NCI-H2196 treated with DMSO at 0.1 percent for 48 hours (cell line): ENCODE data around the gene SMC1B.
"Not testable (repeated sequence)": the region's sequence is repeated elsewhere in the genome, so short reads cannot be mapped to it uniquely, and the experiment has no call there.

Experiments
- DNase-seq: peaks from one replicate; lab custom pipeline; 2025; ENCODE audit not compliant: unreplicated experiment; lab: John Stamatoyannopoulos, UW

The SMC1B gene

DNA sequence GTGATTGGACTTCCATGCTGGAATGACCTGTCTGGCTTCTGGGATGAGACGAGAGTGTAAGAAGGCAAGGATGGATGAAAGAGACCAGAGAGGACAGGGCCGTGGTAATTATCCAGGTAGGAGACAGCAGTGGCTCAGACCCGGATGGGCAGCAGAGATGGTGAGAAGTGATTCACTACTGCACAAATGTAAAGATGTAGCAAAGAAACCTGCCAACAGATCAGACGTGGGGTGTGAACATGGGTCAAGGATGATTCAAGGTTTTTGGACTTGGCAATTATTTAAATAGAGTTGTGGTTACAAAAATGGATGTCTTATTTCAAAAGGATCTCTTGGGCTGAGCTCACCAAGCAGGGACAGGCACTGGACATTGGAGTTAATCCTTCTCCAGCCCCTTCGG, 32.8 kb upstream of the SMC1B start:
- DNase-seq: no peak

DNA sequence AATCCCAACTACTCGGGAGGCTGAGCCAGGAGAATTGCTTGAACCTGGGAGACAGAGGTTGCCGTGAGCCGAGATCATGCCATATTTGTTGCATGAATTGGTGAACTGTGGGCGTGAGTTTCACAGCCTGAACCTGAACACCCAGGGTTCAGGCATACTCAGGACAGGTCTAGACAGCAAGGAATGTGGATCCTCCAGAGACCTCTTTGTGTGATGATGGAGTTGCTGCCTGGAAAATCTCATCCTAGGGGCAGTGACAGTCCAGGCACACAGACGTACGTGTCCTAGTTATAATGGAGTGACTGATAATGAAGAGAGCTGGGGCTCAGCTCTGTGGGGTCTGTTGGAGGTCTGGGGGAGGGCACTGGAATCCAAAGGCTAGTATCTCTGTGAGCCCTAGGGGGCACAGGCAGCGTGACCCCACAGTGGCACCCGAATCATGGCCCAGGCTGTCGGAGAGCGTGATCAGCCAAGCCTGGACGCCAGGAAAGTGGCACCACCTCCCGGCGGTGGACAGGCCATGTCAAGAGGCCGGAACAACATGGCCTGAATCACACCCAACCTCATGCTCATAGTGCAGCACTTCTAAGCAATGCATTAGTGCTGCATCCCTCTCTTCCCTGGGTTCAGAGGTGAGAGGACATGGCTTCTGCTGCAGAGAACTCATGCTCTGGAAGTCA, 31.8 kb upstream of the SMC1B start:
- DNase-seq: no peak

DNA sequence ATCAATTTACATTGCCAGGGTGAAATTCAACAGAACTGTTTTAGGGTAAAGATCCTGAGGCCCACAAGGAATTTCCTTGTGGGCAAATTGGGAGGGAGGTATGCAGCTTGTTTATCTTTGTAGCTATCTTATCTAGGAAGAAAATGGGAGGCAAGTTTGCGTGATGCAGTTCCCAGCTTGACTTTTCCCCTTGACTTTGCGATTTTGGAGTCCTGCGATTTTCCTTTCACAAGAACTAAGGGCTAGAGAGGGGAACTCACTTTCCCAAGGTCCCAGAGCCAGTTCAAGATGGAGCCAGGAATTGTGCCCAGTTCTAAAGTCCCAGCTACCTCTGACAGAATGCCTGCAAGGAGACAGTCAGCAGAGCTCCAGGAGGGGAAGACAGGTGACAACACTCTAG, 30.8 kb upstream of the SMC1B start:
- DNase-seq: no peak

DNA sequence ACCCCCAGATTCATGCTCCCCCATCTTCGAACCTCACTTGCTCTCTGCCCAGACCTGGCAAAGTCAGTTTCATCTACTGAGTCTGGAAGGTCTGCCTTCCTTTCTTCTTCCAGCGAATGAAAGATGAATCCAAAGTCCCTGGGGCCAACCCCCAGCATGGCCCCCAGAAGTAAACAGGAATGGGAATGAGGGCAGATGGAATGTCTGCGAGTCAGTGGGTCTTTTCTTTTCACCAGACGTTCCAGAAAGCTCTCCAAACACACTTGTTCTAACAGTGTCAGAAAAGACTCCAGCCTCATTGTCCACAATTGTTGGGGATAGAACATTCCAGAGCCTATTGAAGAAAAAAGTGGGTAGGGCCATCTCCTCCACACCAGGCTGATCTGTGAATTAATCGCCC, 28.7 kb upstream of the SMC1B start:
- no peak for DNase-seq

DNA sequence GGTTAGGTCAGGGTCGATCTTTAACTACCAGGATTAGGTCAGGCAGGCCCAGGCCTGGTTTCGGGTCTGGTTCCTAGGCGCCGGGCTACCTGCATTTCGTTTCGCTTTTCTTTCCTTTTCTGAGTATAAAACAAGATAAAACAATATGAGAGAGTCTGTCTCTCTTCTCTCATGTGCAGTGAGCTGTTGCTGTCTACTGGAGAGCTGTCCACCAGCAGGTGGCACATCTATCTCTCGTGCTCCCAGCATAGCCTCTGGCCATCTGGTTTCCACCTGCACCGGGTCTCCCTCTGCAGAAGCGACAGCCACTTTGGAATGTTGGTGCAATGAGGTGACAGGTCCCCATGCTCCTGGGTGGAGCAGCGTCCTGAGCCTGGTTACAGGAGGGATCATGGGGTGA, 27.7 kb upstream of the SMC1B start:
- peak; percentile 22 for DNase-seq

DNA sequence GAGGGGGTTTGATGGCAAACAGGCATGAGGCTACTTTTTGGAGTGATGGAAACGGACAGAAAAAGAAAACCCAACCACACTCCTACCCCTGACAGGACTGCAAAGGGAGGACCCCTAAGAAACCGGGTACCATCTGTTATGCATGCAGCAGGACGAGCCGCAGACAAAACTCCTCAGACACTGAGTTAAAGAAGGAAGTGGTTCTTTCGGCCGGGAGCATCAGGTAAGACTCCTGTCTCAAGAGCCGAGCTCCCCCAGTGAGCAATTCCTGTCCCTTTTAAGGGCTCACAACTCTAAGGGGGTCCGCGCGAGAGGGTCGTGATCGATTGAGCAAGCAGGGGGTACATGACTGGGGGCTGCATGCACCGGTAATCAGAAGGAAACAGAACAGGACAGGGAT, 27.3 kb upstream of the SMC1B start:
- DNase-seq: not testable (repeated sequence)

DNA sequence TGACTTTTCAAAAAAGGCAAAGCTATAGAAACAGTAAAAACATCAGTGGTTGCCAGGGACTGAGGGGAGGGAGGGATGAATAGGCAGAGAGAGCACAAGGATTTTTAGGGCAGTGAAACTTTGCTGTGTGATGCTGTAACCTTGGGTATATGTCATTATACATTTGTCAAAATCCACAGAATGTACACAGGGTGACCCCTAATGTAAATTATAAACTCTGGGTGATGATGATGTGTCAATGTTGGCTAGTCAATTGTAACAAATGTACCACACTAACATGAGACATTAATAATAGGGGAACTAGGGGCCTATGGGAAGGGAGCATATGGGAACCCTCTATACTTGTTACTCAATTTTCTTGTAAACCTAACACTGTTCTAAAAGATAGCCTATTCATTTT, 24.9 kb upstream of the SMC1B start:
- no peak for DNase-seq

DNA sequence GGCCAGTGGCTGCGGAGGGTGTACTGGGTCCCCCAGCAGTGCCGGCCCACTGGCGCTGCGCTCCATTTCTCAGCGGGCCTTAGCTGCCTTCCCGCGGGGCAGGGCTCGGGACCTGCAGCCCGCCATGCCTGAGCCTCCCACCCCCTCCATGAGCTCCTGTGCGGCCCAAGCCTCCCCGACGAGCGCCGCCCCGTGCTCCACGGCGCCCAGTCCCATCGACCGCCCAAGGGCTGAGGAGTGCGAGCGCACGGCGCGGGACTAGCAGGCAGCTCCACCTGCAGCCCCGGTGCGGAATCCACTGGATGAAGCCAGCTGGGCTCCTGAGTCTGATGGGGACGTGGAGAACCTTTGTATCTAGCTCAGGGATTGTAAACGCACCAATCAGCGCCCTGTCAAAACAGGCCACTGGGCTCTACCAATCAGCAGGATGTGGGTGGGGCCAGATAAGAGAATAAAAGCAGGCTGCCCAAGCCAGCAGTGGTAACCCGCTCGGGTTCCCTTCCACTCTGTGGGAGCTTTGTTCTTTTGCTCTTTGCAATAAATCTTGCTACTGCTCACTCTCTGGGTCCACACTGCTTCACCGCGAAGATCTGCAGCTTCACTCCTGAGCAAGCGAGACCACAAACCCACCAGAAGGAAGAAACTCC, 23.6 kb upstream of the SMC1B start:
- not testable (repeated sequence) for DNase-seq

DNA sequence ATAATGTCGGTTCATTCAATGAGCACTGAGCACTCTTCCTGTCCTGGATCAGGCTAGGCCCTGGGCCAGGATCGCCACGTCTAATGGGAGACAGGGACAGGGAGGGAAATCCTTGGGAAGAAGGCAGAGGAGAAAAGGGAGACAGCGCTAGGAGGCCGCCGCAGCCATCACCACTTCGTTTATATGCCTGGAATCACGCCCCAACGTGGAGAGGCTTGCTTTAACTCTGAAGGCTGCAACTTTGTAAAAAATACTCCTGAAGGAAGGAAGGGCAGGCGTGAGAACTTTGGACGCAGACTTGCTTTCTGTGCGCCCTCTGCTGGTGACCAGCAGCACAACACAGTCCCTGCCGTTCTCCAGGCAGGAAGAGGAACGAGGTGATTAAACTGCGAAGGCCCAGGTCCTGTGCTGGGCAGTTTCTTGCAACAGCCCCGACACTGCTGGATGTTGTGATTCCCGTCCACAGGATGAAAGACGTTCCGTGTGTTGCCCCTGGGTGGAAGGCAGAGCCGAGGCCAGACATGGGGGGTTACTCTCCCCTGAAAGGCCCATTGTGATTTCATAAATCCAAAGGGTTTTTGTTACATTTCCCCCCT, 22.2 kb upstream of the SMC1B start:
- DNase-seq: peak; percentile 75

DNA sequence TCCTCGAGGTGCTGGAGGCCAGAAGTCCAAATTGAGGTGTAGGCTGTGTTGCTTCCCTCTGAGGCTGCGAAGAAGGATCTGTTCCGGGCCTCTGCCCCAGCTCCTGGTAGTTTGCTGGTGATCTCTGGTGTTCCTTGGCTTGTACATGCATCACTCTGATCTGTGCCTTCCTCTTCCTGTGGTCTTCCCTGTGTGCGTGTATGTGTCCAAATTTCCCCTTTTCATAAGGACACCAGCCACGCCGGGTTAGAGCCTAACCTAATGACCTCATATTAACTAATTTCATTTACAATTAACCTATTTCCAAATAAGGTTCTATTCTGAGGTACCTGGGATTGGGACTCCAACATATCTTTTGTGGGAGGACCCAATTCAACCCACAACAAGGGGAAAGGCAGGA, 21.6 kb upstream of the SMC1B start:
- DNase-seq: no peak

DNA sequence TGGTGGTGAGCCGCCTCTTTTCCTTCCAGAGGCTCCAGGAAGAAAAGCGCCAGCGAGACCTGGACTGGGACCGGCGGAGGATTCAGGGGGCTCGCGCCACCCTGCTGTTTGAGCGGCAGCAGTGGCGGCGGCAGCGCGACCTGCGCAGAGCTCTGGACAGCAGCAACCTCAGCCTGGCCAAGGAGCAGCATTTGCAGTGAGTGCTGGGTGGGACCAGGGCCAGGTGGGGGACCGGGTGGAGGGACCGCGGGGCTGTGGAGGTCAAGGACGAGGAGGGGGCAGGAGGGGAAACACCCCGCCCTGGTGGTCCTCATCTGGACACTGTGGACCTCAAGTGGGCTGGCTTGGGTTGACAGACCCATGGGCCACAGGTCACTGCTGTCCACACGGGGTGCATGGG, 17.5 kb upstream of the SMC1B start:
- no peak for DNase-seq

DNA sequence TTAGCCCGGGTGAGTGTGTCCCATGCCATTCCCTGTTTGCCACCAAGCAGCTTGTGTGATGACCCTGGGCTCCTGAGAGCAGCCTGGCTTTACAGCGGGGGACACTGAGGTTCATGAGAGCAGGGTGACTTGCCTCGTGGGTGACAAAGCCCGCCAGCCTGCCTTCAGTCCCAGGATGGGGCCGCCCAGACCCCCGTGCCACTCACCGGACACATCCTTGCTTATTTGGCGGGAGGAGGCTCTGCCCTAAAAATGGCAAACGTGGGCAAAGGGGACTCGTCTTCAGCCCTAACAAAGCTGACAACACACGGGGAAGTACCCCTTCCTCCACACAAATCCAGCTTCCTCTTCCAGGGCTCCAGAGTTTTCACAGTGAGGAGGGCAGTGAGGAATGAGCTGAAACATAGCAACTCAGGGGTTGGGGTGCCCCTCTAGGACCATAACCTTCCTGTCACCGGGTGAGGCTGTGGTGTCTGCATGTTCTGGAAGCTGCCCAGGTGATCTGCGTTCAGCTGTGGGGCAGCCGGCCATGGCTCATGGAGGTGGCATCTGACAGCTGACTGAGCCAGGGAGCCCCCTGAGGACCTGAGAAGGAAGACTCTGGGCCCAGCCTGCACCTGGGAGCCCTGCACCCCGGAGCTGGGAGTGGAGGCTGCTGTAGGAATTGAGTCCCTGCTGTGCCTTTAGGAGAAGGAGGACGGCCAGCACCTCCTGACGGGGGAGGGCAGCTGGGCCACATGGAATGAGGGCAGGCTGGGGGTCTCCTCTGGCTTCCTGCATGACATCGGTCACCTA, 16.8 kb upstream of the SMC1B start:
- no peak for DNase-seq

DNA sequence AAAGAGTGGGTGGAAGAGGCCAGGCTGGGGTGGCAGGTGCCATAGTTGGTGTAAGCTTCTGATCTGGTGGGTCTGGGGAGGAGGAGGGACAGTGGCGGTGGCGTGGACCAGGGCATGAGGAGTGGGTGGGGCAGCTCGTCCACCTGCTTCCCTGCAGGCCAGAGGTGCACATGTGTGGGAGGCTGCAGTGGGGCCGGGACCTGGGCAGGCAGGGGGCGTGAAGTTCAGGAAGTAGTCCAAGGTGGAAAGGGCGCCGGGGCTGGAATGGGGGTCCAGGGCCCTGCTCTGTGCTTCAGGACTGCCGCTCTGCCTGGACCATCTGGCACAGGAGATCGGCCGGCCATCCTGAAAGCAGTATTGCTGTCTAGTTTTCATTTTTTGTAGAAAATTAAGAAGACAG, 16.0 kb upstream of the SMC1B start:
- no peak for DNase-seq

DNA sequence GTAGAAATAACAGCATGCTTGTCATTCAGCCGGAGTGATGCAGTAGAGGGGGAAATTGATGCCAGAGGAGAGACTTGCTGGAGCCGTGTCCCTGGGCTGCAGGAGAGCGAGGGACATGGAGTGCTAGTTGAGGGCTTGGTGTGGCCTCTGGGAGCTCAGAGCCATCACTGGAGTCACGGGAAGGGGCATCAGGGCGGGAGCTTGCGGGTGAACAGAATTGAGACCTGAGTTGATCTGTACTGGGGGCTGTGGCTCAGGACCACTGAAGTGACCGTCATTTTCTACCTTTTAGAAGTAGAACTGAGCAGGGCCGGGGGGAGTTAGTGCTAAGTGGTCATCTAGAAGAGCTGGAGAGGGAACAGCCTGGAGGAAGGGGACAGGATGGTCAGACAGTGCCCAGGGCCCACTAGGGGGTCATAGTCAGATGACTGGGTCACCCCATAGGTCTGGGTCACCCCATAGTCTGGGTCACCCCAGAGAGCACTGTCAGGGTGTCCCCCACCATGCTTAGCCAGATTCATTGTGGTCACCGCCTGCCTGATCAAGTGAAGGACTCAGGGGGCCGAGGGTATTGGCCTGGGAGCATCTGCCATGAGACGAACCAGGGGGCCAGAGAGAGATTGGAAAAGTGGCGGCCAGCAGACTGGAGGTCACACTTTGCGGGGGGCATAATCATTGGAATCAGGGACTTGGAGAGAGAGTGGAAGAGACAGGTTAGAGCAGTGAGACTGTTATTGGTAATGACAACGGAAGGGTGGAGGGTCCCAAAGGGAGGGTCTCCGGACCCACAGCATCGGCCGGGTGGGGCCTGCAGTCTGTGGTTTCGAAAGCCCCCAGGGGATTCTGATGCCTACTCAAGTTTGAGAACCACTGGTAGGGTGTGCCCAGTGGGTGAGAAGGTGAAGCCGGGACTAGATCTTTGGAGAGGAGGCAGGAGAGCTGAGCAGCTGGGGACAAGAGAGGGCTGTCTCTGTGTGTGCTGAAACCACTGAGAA, 15.3 kb upstream of the SMC1B start:
- DNase-seq: no peak

DNA sequence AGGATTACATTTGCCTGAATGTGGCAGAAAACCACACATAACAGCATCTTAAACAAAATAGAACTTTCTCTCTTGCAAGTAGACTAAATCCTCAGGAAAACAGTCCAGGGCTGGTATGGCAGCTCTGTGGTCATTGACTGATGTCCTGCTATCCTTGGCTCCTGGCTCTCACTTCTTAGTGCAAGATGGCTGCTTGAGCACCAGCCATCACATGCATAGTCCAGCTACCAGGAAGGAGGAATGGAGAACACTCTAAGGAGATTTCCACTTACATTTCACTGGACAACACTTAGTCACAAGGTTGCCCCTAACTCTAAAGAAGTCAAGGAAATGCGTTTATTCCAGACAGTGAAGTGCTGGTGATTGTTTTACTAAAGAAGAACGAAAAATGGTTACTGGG, 13.7 kb upstream of the SMC1B start:
- no peak for DNase-seq

DNA sequence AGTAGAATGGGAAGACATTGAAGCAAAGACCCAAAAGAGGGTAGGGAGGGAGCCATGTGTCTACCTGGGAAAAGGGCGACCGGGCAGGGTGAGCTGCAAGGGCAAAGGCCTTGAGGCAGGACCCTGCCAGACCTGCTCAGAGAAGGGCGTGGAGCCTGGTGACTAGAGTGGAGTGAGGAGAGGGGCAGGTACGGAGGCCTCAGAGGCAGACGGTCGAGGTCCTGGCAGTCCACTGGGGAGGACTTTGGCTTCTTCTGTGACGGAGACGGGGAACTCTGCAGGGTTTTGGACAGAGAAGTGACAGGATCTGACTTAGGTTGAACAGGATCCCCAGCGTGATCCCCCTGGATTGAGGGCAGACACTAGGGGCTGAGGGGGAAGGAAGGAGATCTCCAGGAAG, 13.0 kb upstream of the SMC1B start:
- no peak for DNase-seq

DNA sequence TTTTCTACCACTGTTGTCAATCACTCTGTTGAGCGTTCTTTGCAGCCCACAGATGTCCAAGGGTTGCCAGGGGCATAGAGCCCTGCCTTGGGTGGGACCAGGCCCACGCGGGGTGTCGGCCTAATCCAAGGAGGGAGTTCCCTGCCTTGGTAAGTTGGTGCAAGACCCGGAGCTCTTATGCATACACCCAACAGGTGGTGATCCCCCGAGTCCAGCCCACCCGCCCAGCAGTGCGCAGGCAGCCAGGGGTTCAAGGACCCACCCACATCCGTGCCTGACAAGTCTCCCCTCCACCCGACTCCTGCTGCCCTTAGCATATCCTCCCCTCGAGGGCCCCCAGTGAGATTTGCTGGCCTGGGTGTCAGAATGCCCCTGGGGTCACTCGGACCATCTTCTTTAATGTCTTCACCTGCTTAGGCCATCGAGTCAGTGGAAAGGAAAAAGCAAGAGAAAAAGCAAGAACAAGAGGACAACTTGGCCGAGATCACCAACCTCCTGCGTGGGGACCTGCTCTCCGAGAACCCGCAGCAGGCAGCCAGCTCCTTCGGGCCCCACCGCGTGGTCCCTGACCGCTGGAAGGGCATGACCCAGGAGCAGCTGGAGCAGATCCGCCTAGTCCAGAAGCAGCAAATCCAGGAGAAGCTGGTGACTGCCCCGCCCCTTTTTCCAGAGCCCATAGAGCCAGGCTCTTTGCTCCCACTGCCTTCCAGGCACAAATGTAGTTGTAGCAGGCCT, 12.3 kb upstream of the SMC1B start:
- no peak for DNase-seq

DNA sequence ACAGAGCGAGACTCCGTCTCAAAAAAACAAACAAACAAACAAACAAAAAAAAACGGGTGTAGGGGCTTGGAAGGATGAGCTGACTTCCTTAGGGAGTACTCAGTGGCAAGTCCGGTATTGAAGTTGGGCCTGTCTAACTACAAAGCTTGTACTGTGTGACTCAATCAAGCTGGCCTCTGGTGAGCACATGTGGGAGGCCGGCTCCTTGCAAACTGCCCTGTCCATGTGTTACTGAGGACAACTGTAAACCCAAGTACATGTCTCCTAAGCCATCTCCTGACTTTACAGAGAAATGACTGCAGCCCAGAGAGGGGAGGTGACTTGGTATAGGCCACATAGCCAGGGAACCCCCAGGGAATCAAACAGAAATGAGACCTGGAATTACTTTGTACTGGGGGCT, 11.7 kb upstream of the SMC1B start:
- no peak for DNase-seq

DNA sequence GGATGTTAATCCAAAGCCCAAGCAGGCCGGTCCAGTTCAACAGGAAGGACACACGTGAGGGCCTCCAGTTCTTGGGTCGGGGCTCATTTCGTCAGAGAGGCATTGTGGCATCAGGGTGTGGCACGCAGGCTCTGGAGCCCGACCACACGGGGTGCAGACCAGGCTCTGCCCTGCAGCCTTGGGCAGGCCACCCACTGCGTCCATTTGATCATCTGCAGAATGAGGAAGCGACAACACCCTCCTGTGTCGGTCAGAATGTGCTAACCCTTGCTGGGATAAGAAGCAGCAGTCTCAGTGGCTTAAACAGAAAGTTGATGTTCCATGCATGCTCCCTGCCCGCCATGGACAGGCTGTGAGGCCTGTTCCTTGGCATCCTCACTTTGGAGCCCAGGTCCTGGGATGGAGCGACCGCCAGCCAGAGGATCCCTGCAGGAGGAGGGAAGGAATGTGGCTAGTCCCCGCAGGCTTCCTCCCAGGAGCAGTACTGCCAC, 10.9 kb upstream of the SMC1B start:
- DNase-seq: no peak

DNA sequence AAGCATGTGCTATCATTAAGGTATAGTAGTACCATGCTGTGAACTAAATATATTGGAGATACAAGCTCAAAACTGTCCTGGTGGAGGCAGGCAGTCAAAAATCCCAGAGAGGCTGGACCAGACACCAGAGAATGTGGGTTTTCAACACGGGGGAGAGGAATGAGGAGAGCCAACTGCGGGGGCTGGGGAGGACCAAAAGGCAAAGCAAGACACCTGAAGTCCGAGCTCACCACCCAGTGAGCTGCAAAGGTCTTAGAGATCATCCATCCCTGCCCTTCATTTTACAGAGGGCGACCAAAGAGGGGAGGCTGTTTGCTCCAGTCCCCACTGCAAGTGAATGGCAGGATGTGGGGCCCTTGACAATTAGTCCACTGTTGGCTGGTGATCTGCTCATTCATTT, 10.1 kb upstream of the SMC1B start:
- no peak for DNase-seq
